HG03025 (cell line): ENCODE measurements around the gene TUBA8.
"Not testable (repeated sequence)": the region's sequence is repeated elsewhere in the genome, so short reads cannot be mapped to it uniquely, and the experiment has no call there.

Source experiments
- ATAC-seq: cut with Tn5 transposase; IDR thresholded peaks from one replicate; pipeline ENCODE4 v1.9.1; 2021; ENCODE audit warnings: mild to moderate bottlenecking, moderate library complexity; ENCODE audit not compliant: unreplicated experiment, low FRiP score

The TUBA8 gene

DNA sequence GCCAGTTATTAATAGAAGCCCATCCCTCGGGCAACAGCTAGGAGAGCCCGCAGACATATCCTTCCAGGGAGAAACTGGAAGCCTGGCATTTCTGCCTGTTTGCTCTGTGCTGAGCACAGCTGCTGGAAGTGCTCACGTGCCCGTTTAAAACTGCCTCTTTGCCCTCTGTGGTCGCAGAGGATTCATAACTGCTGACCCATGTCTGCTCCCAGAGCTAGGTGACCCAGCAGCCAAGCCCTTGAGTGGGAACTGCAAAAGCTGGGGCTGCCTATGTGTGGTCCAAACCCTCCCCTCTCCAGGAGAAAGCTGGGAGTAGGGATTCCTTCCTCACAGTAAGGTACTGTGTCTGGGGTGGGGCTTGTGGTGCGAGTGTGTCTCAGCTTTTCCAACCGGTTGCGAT lies 54.0 kb downstream of the TUBA8 start:
- not testable (repeated sequence) for ATAC-seq

DNA sequence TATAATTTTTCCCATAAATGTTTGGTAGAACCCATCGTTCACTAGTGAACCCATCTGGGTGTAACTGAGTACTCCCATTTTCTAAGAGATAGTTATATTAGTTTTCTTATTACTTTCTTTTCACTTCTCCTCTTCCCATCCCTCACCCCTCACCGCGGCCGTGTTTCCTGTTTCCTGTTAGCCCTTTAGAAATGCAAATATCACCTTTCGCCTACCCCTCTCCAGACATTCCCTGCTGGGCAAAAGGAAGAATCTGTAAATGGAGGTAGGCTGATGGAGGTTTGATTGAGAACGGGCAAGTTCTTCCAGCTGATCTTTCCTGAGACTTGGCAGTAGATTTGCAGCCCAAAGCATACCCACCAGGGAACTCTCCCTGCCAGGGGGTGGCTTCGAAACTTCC lies 54.7 kb downstream of the TUBA8 start:
- not testable (repeated sequence) for ATAC-seq

DNA sequence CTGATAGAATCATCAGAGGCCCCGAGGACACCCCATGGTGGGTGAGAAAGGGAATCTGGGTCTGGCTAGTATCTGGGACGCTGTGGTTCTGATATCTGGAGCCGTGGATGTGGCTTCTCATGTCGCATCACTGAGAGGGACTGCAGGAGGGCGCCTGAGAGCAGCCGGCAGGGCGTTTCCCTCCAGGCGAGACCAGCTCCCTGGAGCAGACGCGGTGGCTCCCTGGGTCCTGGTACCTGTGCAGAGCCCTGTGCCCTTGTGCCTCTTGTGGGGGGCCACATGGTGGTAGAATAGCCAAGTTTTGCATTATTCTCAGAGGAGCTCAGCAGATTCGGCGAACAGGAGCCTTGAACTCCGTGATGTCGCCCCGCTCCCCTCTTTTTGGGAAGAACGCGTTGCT lies 59.7 kb downstream of the TUBA8 start:
- not testable (repeated sequence) for ATAC-seq

DNA sequence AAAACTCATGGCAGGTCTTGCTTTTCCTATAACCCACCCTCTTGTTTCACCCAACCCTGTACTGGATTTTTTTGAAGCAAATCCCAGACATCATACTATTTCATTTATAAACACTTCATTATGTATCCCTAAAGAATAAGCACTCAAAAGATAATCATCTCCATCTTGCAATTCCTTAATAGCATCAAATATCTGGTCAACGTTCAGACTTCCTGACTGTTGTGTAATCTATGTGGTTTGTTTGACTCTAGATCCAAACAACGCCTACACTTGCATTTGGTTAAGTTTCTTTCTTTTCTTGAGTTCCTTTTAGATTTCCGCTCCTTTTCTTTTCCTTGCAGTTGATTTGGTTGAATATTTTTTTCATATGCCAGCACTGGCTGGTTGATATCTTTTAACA lies 61.6 kb downstream of the TUBA8 start:
- not testable (repeated sequence) for ATAC-seq

DNA sequence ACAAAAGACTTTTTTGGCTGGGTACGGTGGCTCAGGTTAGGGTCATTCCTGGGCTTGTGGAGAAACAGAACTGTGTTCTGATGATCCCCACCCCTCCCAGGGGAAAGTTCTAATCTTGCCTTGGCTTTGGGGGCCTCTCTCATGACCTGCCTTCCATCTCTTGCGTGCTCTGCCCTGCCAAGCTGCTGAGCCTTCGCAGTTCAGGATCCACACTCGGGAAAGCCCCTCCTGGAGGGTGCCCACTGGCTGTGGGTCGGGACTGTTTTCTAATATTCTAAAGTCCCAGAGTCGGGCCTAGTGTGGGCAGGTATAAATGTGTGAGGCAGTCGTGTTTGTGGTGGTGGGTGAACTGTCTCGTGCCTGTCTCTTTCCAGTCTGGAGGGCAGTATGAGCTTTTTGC lies 62.2 kb downstream of the TUBA8 start:
- ATAC-seq, result not testable (repeated sequence)

DNA sequence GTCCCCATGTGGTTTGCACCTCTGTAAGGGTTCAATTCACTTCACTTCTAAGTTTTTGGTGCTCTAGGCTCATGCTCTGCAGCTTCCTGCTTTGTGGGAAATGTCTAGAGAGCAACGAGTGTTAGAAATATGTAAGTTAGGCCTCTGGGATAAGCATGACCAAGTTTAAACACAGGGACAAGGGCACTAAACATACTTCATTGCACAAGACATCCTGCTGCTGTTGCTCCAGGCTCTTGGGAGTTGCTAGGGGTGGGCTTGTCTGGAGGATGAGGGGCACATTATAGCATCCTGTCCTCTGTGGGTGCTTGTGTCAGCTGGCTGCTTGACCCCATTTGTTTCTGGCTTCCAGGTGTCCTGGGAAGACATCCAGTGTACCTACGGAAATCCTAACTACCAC lies 62.8 kb downstream of the TUBA8 start:
- not testable (repeated sequence) for ATAC-seq
